Measurements from ENCODE around the gene MAP1LC3B.
A peak's percentile ranks its signal among the peaks of the same experiment; 100 is the strongest.

Gene MAP1LC3B

DNA sequence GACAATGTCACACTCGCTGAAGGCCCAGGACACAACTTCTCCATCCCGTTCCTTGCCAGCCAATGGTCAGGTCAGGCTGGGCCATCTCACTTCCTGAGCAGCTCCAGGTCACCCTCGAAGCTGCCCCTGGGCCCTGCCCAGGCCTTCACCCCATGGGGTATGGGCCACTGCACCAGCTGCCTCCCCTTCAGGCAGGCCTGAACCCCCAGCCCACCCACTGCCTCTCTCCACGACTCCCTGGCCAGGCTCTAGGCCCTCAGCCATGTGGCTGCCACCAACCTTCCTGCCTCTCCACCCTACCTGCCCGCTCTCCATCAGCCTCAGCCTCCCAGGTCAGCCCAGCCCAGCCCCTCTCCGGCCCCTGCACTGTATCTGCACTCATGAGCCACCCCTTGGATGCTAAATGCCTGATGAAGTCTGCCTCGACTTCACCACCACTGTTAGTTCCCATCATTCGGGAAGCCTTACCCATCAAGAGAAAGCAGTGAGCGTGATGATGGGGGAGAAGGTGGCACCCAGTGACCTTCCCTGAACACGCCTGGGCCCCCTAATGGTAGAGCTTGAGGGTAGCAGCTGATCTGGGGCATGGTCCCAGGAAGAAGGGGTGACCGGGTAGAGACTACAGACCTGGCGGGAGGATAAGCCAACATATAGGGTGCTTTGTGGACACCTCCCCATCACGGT, 44.1 kb upstream of the MAP1LC3B start:
- WGBS (ENCODE audit: extremely low coverage, insufficient coverage, insufficient read length) = no CpG with 5 or more reads among the region's 13 CpGs
- no peak overlapping the region for H4K12ac ChIP-seq (ENCODE audit: low read depth, low read length)

DNA sequence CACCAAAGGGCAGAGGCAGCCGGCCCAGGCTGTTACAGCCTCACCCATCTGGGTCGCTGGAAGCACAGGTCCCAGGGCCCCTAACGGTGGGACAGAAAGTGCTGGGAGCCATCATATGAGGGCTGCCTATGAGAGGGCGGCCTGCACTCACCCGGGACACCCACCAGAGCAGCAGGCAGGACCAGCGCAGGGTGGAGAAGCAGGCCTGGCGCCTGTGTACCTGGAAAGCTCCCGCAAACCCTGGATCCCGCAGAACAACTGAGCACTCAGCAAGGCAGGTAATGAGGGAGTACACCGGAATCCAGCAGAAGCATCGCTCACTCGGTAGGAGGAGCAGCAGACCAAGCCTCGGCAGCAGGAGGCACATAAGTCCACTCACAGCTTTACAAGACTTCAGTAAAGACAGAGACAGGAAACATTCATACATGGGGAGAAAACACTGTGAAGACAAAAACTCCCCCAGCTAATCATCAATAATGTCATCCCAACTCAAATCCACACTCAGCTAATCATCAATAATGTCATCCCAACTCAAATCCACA, 43.4 kb upstream of the MAP1LC3B start:
- no peak overlapping the region for H2AK5ac ChIP-seq (ENCODE audit: low read length)
- no peak overlapping the region for H3K4me3 ChIP-seq (ENCODE audit: low read depth, low read length)
- H3K14ac ChIP-seq (ENCODE audit: low read length) = no peak overlapping the region
- no peaks in the 10 kb centered on the region for H3K27me3 ChIP-seq (ENCODE audit: insufficient read depth, low read length)
- no peak overlapping the region for H3K9ac ChIP-seq (ENCODE audit: low read length)
- no peak overlapping the region for H4K12ac ChIP-seq (ENCODE audit: low read depth, low read length)
- no peak overlapping the region for H3K27ac ChIP-seq (ENCODE audit: low read depth, low read length)
- H3K79me2 ChIP-seq (ENCODE audit: control insufficient read depth, insufficient read depth, low read length, poor library complexity) = no peaks in the 10 kb centered on the region
- H3K18ac ChIP-seq (ENCODE audit: low read length) = no peak overlapping the region
- no peak overlapping the region for H3K23ac ChIP-seq (ENCODE audit: low read length)
- no peak overlapping the region for H3K4ac ChIP-seq (ENCODE audit: low read depth, low read length)
- DNase-seq = no peak
- H3K79me1 ChIP-seq (ENCODE audit: low read length) = no peaks in the 10 kb centered on the region
- H3K36me3 ChIP-seq (ENCODE audit: control insufficient read depth in 1 of 2, insufficient read depth in 2 of 2, low read length in 2 of 2) = peaks cover 10 to 21% of the 10 kb centered on the region in 2 experiments
- no peak overlapping the region for H2BK120ac ChIP-seq (ENCODE audit: insufficient read depth, low read length, poor library complexity)
- peaks cover 0 to 3% of the 10 kb centered on the region in 2 experiments for H3K4me1 ChIP-seq (ENCODE audit: control insufficient read depth in 1 of 2, insufficient read depth in 2 of 2, low read length in 2 of 2)
- no peak overlapping the region for H4K8ac ChIP-seq (ENCODE audit: low read depth, low read length)
- no peak overlapping the region for H2BK12ac ChIP-seq (ENCODE audit: low read length)
- H4K91ac ChIP-seq (ENCODE audit: low read depth, low read length) = no peak overlapping the region
- H2BK5ac ChIP-seq (ENCODE audit: low read depth, low read length, poor library complexity) = no peak overlapping the region
- no peak overlapping the region for H3K4me2 ChIP-seq (ENCODE audit: low read length)
- H2AFZ ChIP-seq (ENCODE audit: insufficient read depth, low read length, poor library complexity) = no peak overlapping the region
- H3K9me3 ChIP-seq (ENCODE audit: insufficient read depth, low read depth, low read length) = peaks cover 2% of the 10 kb centered on the region
- WGBS (ENCODE audit: extremely low coverage, insufficient coverage, insufficient read length) = no CpG with 5 or more reads among the region's 13 CpGs

More for the DNA sequence above, 44.1 kb upstream of the MAP1LC3B start:
- H3K4ac ChIP-seq (ENCODE audit: low read depth, low read length) = no peak overlapping the region
- no peaks in the 10 kb centered on the region for H3K27me3 ChIP-seq (ENCODE audit: insufficient read depth, low read length)
- H3K18ac ChIP-seq (ENCODE audit: low read length) = no peak overlapping the region
- no peak overlapping the region for H2BK5ac ChIP-seq (ENCODE audit: low read depth, low read length, poor library complexity)
- no peak overlapping the region for H3K27ac ChIP-seq (ENCODE audit: low read depth, low read length)
- no peak for DNase-seq
- H3K4me3 ChIP-seq (ENCODE audit: low read depth, low read length) = peak overlapping the region; percentile 39
- H2BK120ac ChIP-seq (ENCODE audit: insufficient read depth, low read length, poor library complexity) = no peak overlapping the region
- H3K79me2 ChIP-seq (ENCODE audit: control insufficient read depth, insufficient read depth, low read length, poor library complexity) = no peaks in the 10 kb centered on the region
- no peaks in the 10 kb centered on the region for H3K79me1 ChIP-seq (ENCODE audit: low read length)
- no peak overlapping the region for H3K9ac ChIP-seq (ENCODE audit: low read length)
- H3K23ac ChIP-seq (ENCODE audit: low read length) = no peak overlapping the region
- no peak overlapping the region for H4K91ac ChIP-seq (ENCODE audit: low read depth, low read length)
- no peak overlapping the region for H4K8ac ChIP-seq (ENCODE audit: low read depth, low read length)
- H2AK5ac ChIP-seq (ENCODE audit: low read length) = no peak overlapping the region
- peaks cover 2% of the 10 kb centered on the region for H3K9me3 ChIP-seq (ENCODE audit: insufficient read depth, low read depth, low read length)
- H3K4me1 ChIP-seq (ENCODE audit: control insufficient read depth in 1 of 2, insufficient read depth in 2 of 2, low read length in 2 of 2) = peaks cover 0 to 3% of the 10 kb centered on the region in 2 experiments
- peaks cover 13 to 25% of the 10 kb centered on the region in 2 experiments for H3K36me3 ChIP-seq (ENCODE audit: control insufficient read depth in 1 of 2, insufficient read depth in 2 of 2, low read length in 2 of 2)
- H2AFZ ChIP-seq (ENCODE audit: insufficient read depth, low read length, poor library complexity) = no peak overlapping the region
- no peak overlapping the region for H2BK12ac ChIP-seq (ENCODE audit: low read length)
- no peak overlapping the region for H3K14ac ChIP-seq (ENCODE audit: low read length)
- no peak overlapping the region for H3K4me2 ChIP-seq (ENCODE audit: low read length)

DNA sequence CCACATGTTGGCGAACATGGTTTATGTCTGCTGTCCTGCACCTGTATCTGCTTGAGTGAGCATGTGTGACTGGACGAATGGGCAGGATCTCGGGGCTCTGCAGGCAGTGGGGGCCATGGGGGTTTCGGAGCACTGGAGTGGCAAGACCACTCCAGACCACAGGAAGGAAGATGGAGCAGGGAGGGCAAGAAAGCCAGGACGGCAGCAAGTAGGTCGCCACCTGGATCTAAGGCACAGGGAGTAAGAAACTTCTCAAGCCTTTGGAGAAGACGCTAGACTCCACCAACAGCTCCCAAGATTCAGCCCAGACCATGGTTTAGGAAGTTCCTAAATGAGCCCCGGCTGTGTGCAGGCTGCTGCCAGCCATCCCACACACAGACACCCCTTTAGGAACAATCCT, 42.1 kb upstream of the MAP1LC3B start:
- whole genome bisulfite sequencing (ENCODE audit: extremely low coverage, insufficient coverage, insufficient read length) = no CpG with 5 or more reads among the region's 8 CpGs
- no peak overlapping the region for H2BK5ac ChIP-seq (ENCODE audit: low read depth, low read length, poor library complexity)
- H3K9ac ChIP-seq (ENCODE audit: low read length) = no peak overlapping the region
- H3K4ac ChIP-seq (ENCODE audit: low read depth, low read length) = no peak overlapping the region
- H2BK120ac ChIP-seq (ENCODE audit: insufficient read depth, low read length, poor library complexity) = no peak overlapping the region
- no peak overlapping the region for H4K8ac ChIP-seq (ENCODE audit: low read depth, low read length)
- H3K27me3 ChIP-seq (ENCODE audit: insufficient read depth, low read length) = no peaks in the 10 kb centered on the region
- no peak for DNase-seq
- H2BK12ac ChIP-seq (ENCODE audit: low read length) = no peak overlapping the region
- H2AK5ac ChIP-seq (ENCODE audit: low read length) = no peak overlapping the region
- H3K14ac ChIP-seq (ENCODE audit: low read length) = no peak overlapping the region
- H3K36me3 ChIP-seq (ENCODE audit: control insufficient read depth in 1 of 2, insufficient read depth in 2 of 2, low read length in 2 of 2) = peaks cover 10 to 15% of the 10 kb centered on the region in 2 experiments
- H3K79me1 ChIP-seq (ENCODE audit: low read length) = no peaks in the 10 kb centered on the region
- no peak overlapping the region for H4K91ac ChIP-seq (ENCODE audit: low read depth, low read length)
- peaks cover 2% of the 10 kb centered on the region for H3K9me3 ChIP-seq (ENCODE audit: insufficient read depth, low read depth, low read length)
- H3K23ac ChIP-seq (ENCODE audit: low read length) = no peak overlapping the region
- H4K12ac ChIP-seq (ENCODE audit: low read depth, low read length) = no peak overlapping the region
- H3K79me2 ChIP-seq (ENCODE audit: control insufficient read depth, insufficient read depth, low read length, poor library complexity) = no peaks in the 10 kb centered on the region
- no peak overlapping the region for H3K4me2 ChIP-seq (ENCODE audit: low read length)
- H3K4me3 ChIP-seq (ENCODE audit: low read depth, low read length) = no peak overlapping the region
- H3K18ac ChIP-seq (ENCODE audit: low read length) = no peak overlapping the region
- no peak overlapping the region for H3K27ac ChIP-seq (ENCODE audit: low read depth, low read length)
- peaks cover 0 to 3% of the 10 kb centered on the region in 2 experiments for H3K4me1 ChIP-seq (ENCODE audit: control insufficient read depth in 1 of 2, insufficient read depth in 2 of 2, low read length in 2 of 2)
- no peak overlapping the region for H2AFZ ChIP-seq (ENCODE audit: insufficient read depth, low read length, poor library complexity)

DNA sequence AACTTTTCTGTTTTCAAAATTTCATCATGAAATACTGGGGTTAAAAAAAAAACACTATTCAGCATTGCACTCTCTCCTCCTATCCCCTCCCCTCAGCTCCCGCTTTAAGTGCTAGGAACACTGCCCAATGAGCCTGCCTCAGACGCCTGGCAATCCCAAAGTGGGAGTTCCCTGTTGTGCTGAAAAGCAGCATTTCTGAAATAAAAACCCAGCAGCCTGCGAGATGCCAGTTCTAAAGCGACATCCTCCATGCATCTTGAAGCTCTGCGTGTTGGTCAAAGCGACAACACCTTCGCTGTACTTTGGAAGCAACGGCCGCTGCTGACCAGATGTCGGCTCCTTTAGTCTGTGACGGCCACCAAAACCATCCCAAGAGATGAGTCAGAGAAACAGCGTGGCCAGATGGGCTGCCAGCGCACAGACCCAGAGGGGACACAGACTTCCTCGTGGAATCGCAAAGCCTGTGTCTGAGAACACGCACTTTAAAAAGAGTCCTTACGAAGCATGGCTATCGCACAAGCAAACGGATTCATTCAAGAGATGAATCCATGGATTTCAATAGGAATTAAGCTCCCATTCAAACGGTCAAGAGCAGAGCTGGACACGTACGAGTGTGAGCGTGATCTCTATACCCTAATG, 41.3 kb upstream of the MAP1LC3B start:
- Histone ChIP-seq H2BK120ac (ENCODE audit: insufficient read depth, low read length, poor library complexity) (no peak overlapping the region), H3K27me3 (ENCODE audit: insufficient read depth, low read length) (no peaks in the 10 kb centered on the region), H3K4me1 (ENCODE audit: control insufficient read depth in 1 of 2, insufficient read depth in 2 of 2, low read length in 2 of 2) (peaks cover 0 to 6% of the 10 kb centered on the region in 2 experiments), H3K9me3 (ENCODE audit: insufficient read depth, low read depth, low read length) (peaks cover 2% of the 10 kb centered on the region), H3K36me3 (ENCODE audit: control insufficient read depth in 1 of 2, insufficient read depth in 2 of 2, low read length in 2 of 2) (peaks cover 10 to 12% of the 10 kb centered on the region in 2 experiments), H3K4me2 (ENCODE audit: low read length) (no peak overlapping the region), H3K9ac (ENCODE audit: low read length) (no peak overlapping the region), H4K8ac (ENCODE audit: low read depth, low read length) (no peak overlapping the region), H4K12ac (ENCODE audit: low read depth, low read length) (no peak overlapping the region), H3K79me2 (ENCODE audit: control insufficient read depth, insufficient read depth, low read length, poor library complexity) (no peaks in the 10 kb centered on the region), H4K91ac (ENCODE audit: low read depth, low read length) (no peak overlapping the region), H3K4me3 (ENCODE audit: low read depth, low read length) (no peak overlapping the region), H3K23ac (ENCODE audit: low read length) (no peak overlapping the region), H2AFZ (ENCODE audit: insufficient read depth, low read length, poor library complexity) (no peak overlapping the region), H2BK12ac (ENCODE audit: low read length) (no peak overlapping the region), H3K14ac (ENCODE audit: low read length) (no peak overlapping the region), H3K27ac (ENCODE audit: low read depth, low read length) (no peak overlapping the region), H2BK5ac (ENCODE audit: low read depth, low read length, poor library complexity) (no peak overlapping the region), H2AK5ac (ENCODE audit: low read length) (no peak overlapping the region), H3K79me1 (ENCODE audit: low read length) (no peaks in the 10 kb centered on the region), H3K18ac (ENCODE audit: low read length) (no peak overlapping the region), H3K4ac (ENCODE audit: low read depth, low read length) (no peak overlapping the region)
- no CpG with 5 or more reads among the region's 23 CpGs for WGBS (ENCODE audit: extremely low coverage, insufficient coverage, insufficient read length)
- no peak for DNase-seq
